ENCODE data around the gene CIRBP. TPM values are rescaled to one million over a fixed set of nuclear protein-coding genes. Genes with fewer than 3 reads are reported as not detected.

Gene CIRBP
- 100 to 1,000 TPM; 163 to 179 TPM for total RNA-seq

- DNase-seq = peak; percentile 100
- no peaks in the 10 kb centered on the region for H3K27me3 ChIP-seq
- H3K9ac ChIP-seq (ENCODE audit: low read depth in 2 of 2, low read length in 2 of 2) = peak within 1 kb of the TSS; percentile 88 to 97
- peaks cover 9% of the 10 kb centered on the region for H3K36me3 ChIP-seq
- H3K9me3 ChIP-seq = no peaks in the 10 kb centered on the region
- H3K4me3 ChIP-seq = peak within 1 kb of the TSS; percentile 71
- TF ChIP-seq CTCF (IDR thresholded peaks at IDR 0.05) = no peak
- peak within 1 kb of the TSS; percentile 96 for H3K27ac ChIP-seq
- peaks cover 52% of the 10 kb centered on the region for H3K4me1 ChIP-seq
- intact Hi-C loops (cut with DNase I) = no loop called here
Measured at GRCh38 chr19:1269065-1269477, at the start of gene CIRBP. Gene CIRBP (plus strand): TSS chr19:1269332. CDS start chr19:1270934, 1,602 bp downstream.

GRCh38 chr19:1219786-1220476 is 49.2 kb upstream of the CIRBP start:
- no peak overlapping the region for H3K9ac ChIP-seq (ENCODE audit: low read depth in 2 of 2, low read length in 2 of 2)
- H3K4me1 ChIP-seq = no peaks in the 10 kb centered on the region
- intact Hi-C loops (cut with DNase I) = no loop called here
- H3K4me3 ChIP-seq = no peak overlapping the region
- no peaks in the 10 kb centered on the region for H3K9me3 ChIP-seq
- H3K27me3 ChIP-seq = no peaks in the 10 kb centered on the region
- no peak for TF ChIP-seq CTCF (IDR thresholded peaks at IDR 0.05)
- DNase-seq = no peak
- H3K36me3 ChIP-seq = peaks cover 36% of the 10 kb centered on the region
- H3K27ac ChIP-seq = no peak overlapping the region

- Histone ChIP-seq H3K27me3 (no peaks in the 10 kb centered on the region), H3K36me3 (peaks cover 36% of the 10 kb centered on the region), H3K27ac (no peak overlapping the region), H3K4me3 (no peak overlapping the region), H3K4me1 (no peaks in the 10 kb centered on the region), H3K9me3 (no peaks in the 10 kb centered on the region), H3K9ac (ENCODE audit: low read depth in 2 of 2, low read length in 2 of 2) (no peak overlapping the region)
- intact Hi-C loops (cut with DNase I) = no loop called here
- TF ChIP-seq CTCF (IDR thresholded peaks at IDR 0.05) = no peak
- DNase-seq = no peak
Measured at GRCh38 chr19:1220477-1220930, 48.6 kb upstream of the CIRBP start.

GRCh38 chr19:1220976-1221903 is 47.9 kb upstream of the CIRBP start:
- Histone ChIP-seq H3K4me1 (no peaks in the 10 kb centered on the region), H3K36me3 (peaks cover 36% of the 10 kb centered on the region), H3K27me3 (no peaks in the 10 kb centered on the region), H3K9ac (ENCODE audit: low read depth in 2 of 2, low read length in 2 of 2) (no peak overlapping the region), H3K4me3 (no peak overlapping the region), H3K27ac (no peak overlapping the region), H3K9me3 (no peaks in the 10 kb centered on the region)
- TF ChIP-seq CTCF (IDR thresholded peaks at IDR 0.05) = peak; percentile 76
- intact Hi-C loops (cut with DNase I) = no loop called here
- DNase-seq = no peak

GRCh38 chr19:1221904-1222255 is 47.3 kb upstream of the CIRBP start:
- peaks cover 36% of the 10 kb centered on the region for H3K36me3 ChIP-seq
- H3K9me3 ChIP-seq = no peaks in the 10 kb centered on the region
- H3K27me3 ChIP-seq = no peaks in the 10 kb centered on the region
- intact Hi-C loops (cut with DNase I) = no loop called here
- no peak for DNase-seq
- no peak overlapping the region for H3K27ac ChIP-seq
- no peak for TF ChIP-seq CTCF (IDR thresholded peaks at IDR 0.05)
- no peak overlapping the region for H3K4me3 ChIP-seq
- H3K9ac ChIP-seq (ENCODE audit: low read depth in 2 of 2, low read length in 2 of 2) = no peak overlapping the region
- H3K4me1 ChIP-seq = no peaks in the 10 kb centered on the region

Data from colonic mucosa (tissue), 4 donors.